A549 treated with AZD9567 at 1 μM for 4 hours (cell line): ENCODE measurements around the gene CENPT. TPM values are rescaled to one million over a fixed set of nuclear protein-coding genes. Genes with fewer than 3 reads are reported as not detected.

Experiments
- total RNA-seq: library from RNA; stranded (reverse); fragments of 200-300 nt; extraction: Qiagen RNA extraction; gene quantifications from 5 replicates; pipeline ENCODE4 v1.2.3, GENCODE V29; 2022; ENCODE audit not compliant: insufficient read depth

CENPT gene, protein sequence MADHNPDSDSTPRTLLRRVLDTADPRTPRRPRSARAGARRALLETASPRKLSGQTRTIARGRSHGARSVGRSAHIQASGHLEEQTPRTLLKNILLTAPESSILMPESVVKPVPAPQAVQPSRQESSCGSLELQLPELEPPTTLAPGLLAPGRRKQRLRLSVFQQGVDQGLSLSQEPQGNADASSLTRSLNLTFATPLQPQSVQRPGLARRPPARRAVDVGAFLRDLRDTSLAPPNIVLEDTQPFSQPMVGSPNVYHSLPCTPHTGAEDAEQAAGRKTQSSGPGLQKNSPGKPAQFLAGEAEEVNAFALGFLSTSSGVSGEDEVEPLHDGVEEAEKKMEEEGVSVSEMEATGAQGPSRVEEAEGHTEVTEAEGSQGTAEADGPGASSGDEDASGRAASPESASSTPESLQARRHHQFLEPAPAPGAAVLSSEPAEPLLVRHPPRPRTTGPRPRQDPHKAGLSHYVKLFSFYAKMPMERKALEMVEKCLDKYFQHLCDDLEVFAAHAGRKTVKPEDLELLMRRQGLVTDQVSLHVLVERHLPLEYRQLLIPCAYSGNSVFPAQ
- total RNA-seq: 27.5 to 32.3 TPM (median 31.8 TPM) in 5 replicates

GRCh38 chr16:67847064-67847861, at the start of gene CENPT:
TSS of gene CENPT (minus strand) at chr16:67847693. CDS start at chr16:67833859, 13,834 bp downstream.

GRCh38 chr16:67892899-67893742, 45.6 kb upstream of the CENPT start, which contains the start of gene PSKH1:
TSS of gene PSKH1 (plus strand) at chr16:67893254. CDS start at chr16:67908750, 15,496 bp downstream.

DNA sequence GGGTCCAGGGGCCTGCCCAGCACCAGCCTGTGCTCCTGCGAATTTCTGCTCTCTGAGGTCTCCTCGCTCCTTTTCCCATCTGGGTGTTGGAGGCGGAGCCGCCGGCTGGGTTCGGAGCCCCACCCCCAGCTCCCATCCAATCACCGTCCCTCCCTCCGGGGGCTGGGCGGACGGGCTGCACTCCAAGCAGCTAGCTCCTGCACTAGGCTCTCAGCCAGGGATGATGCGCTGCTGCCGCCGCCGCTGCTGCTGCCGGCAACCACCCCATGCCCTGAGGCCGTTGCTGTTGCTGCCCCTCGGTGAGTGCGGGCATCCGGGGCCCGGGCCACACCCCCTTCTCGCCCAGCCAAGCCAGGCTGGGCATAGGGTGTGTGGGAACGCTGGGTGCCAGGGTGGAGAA, 37.2 kb upstream of the CENPT start, which contains the start of gene NRN1L:
NRN1L (plus strand) TSS at position 202 of the 400 bp plus-strand sequence; CDS start at position 221, 19 bp downstream.

DNA sequence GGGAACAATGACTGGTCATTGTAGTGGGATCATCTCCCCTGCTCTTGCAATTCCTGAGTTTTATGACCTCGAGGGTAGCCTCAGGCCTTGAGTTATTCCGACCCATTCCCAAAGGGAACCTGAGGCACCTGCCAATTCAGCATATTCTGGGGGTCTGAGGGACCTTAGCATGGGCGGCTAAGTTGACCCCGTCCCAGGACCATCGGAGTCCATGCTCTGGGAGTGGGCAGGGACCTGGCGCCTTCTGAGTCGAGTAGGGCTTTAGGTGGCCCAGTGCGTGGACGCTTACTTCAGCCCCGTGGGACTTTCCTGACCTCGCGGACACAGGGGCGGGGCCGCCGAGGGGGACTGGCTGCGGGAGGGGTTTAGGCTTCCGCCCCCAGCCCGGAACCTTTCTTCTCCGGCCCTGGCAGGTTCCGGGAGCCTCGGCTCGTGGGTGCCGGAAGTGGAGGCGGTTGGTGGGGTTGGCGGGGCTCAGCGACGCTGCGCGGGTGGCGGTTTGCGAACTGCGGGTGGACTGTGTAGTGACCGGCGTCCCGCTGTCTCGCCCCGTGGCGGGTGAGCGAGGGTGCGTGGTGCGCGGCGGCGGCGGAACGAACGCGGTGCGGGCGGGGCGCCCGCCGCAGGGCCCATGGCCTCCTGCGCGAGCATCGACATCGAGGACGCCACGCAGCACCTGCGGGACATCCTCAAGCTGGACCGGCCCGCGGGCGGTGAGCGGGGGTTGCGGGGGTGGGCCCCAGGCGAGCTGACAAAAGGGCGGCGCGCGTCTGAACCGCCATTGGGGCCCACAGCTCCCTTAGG, 25.3 kb upstream of the CENPT start, which contains the start of gene EDC4:
EDC4 (plus strand) TSS at position 422 of the 804 bp plus-strand sequence; CDS start at position 632, 210 bp downstream.

DNA sequence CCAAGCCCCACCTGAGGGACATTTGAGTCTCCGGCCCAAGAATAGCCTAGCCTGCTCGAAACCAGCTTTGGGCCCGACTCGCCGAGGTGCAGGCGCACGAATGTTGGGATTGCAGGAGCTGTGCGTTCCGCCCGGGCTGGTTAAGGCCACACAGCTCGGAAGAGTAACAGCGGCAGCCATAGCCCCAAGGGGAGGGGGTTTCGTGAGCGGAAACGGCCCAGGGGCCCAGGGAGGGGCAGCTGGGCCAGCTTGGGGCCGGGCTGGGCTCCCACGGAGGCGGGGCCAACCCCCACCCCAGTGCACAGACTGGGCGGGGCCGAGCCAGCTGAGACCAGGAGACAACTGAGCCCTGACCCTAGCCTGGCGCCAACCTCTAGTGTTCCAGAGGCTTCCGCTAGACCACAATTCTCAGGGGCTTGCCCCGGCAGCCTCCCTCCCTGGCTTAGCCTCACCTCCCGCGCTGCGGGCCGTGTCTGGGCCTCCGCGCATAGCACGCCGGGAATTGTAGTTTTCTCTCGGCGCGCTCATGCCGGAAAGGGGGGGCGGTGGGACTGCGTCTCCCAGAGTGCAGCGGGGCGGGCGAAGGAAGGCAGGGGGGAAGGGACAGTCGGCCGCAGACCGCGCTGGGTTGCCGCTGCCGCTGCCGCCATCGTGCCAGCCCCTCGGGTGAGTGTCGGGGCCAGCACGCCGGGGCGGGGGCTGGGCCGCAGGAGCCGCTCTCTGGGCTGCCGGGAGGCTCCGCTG, 1.0 kb downstream of the CENPT start, which contains the start of gene NUTF2:
NUTF2 (plus strand) TSS at position 614 of the 744 bp plus-strand sequence. CDS start 18,198 bp downstream, outside the sequence.

GRCh38 chr16:67841816-67842508, 5.5 kb downstream of the CENPT start, which contains the start of gene THAP11:
TSS of gene THAP11 (plus strand) at chr16:67842320. CDS start at chr16:67842555, 235 bp downstream.

DNA sequence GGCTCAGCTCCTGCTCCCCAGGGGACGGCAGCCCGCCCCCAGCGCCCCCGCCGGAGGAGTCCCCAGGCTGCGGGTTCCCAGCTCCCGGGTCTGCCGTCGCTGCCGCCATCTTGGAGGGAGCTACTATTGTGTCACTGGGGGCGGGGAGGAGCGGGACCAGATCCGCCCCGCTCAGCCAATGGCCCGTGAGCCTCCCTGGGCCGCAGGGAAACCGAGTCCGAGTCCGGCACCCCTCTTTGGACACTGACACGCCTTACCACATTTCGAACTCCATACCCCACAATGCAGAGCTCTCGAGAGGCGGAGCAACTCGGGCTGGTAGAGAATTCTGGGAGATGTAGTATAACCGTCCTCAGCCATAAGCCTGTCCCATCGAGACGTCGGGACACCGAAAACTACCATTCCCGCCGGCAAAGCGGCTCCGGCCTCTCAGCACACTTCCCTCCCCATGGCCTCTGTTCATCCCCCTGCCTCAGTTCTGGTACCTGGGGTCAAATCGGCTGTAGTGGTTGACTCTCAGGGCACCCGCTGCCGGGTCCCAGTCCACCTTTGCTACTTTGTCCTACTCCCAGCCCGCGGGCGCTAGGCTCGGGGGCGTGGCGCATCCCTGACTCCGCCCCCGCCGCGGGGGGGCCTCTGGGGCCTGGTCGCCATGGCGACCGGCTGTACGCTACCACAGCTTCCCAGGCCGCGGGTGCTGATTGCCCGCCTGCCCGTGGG, 40.9 kb downstream of the CENPT start, which contains the start of the genes RANBP10 and TSNAXIP1:
RANBP10 (minus strand) TSS at position 133 of the 720 bp plus-strand sequence; CDS start at position 109, 24 bp downstream.
TSNAXIP1 (plus strand) TSS at position 462 of the 720 bp plus-strand sequence. CDS start 261 bp downstream, outside the sequence.

Other genes with a start within 250 kb of the CENPT start
- gene CARMIL2, start 202.5 kb downstream of the CENPT start, total RNA-seq: 0.62 to 2.4 TPM (median 2.1 TPM) in 5 replicates
- gene ACD, start 187.4 kb downstream of the CENPT start, total RNA-seq: 34.7 to 38.7 TPM (median 36.6 TPM) in 5 replicates
- gene PARD6A, start 186.7 kb downstream of the CENPT start, total RNA-seq: 1.8 to 2.2 TPM (median 2.1 TPM) in 4 of 5 replicates, not detected in the other
- 3.3 to 12.0 TPM (median 10.3 TPM) in 5 replicates for gene ENKD1, start 180.9 kb downstream of the CENPT start, total RNA-seq
- gene C16orf86, start 180.9 kb downstream of the CENPT start, total RNA-seq: 0.10 to 0.20 TPM in 2 of 5 replicates, not detected in the others
- gene GFOD2, start 128.4 kb downstream of the CENPT start, total RNA-seq: 8.9 to 18.3 TPM (median 17.8 TPM) in 5 replicates
- gene RANBP10, start 41.1 kb downstream of the CENPT start, total RNA-seq: 9.5 to 10.9 TPM (median 10.2 TPM) in 5 replicates
- gene TSNAXIP1, start 40.8 kb downstream of the CENPT start, total RNA-seq: 0.33 to 0.85 TPM (median 0.43 TPM) in 4 of 5 replicates, not detected in the other
- 23.4 to 41.0 TPM (median 38.1 TPM) in 5 replicates for gene THAP11, start 5.4 kb downstream of the CENPT start, total RNA-seq
- 234 to 376 TPM (median 237 TPM) in 5 replicates for gene NUTF2, start 760 bp downstream of the CENPT start, total RNA-seq
- gene EDC4, start 25.4 kb upstream of the CENPT start, total RNA-seq: 38.5 to 68.1 TPM (median 65.8 TPM) in 5 replicates
- gene NRN1L, start 37.2 kb upstream of the CENPT start, total RNA-seq: 0.29 to 0.37 TPM in 2 of 5 replicates, not detected in the others
- gene PSKH1, start 45.6 kb upstream of the CENPT start, total RNA-seq: 11.1 to 20.4 TPM (median 15.9 TPM) in 5 replicates
- 1.3 to 3.3 TPM (median 1.8 TPM) in 5 replicates for gene CTRL, start 84.2 kb upstream of the CENPT start, total RNA-seq
- gene PSMB10, start 89.2 kb upstream of the CENPT start, total RNA-seq: 33.9 to 55.6 TPM (median 53.0 TPM) in 5 replicates
- 3.2 to 14.0 TPM (median 12.7 TPM) in 5 replicates for gene LCAT, start 96.4 kb upstream of the CENPT start, total RNA-seq
- 20.5 to 37.5 TPM (median 34.2 TPM) in 5 replicates for gene SLC12A4, start 120.9 kb upstream of the CENPT start, total RNA-seq
- not detected in 5 replicates for gene DPEP3, start 132.8 kb upstream of the CENPT start, total RNA-seq
- not detected in 5 replicates for gene DPEP2, start 151.8 kb upstream of the CENPT start, total RNA-seq
- gene DPEP2NB, start 168.2 kb upstream of the CENPT start, total RNA-seq: not detected in 5 replicates
- gene DDX28, start 175.5 kb upstream of the CENPT start, total RNA-seq: 17.5 to 22.0 TPM (median 21.0 TPM) in 5 replicates
- gene DUS2, start 175.6 kb upstream of the CENPT start, total RNA-seq: 14.9 to 17.4 TPM (median 15.9 TPM) in 5 replicates
- gene NFATC3, start 237.7 kb upstream of the CENPT start, total RNA-seq: 14.4 to 17.5 TPM (median 15.0 TPM) in 5 replicates